BE2C (cell line): Measurements from ENCODE around the gene COLGALT1.

Experiments
- DNase-seq: peaks from one replicate; pipeline ENCODE4 v3.0.0-alpha.2; 2020
- H3K27me3 ChIP-seq: fragments of 250-450 bp; sonication (Bioruptor Pico); 2 replicates; pipeline ENCODE4 v1.5.1; 2020; ENCODE audit warnings: mild to moderate bottlenecking
- H3K36me3 ChIP-seq: fragments of 250-450 bp; sonication (Bioruptor Pico); 2 replicates; pipeline ENCODE4 v1.5.1; 2020; ENCODE audit warnings: mild to moderate bottlenecking
- H3K4me1 ChIP-seq: fragments of 250-450 bp; sonication (Bioruptor Pico); 2 replicates; pipeline ENCODE4 v1.5.1; 2020
- H3K4me3 ChIP-seq: 2 replicates; pipeline ENCODE4 v1.5.1; 2011; ENCODE audit warnings: low read depth, low read length
- H3K9me3 ChIP-seq: fragments of 250-450 bp; sonication (Bioruptor Pico); 2 replicates; pipeline ENCODE4 v1.5.1; 2020
- TF ChIP-seq, protein P1 (sequence below): IDR thresholded peaks from 2 replicates; pipeline ENCODE4 v1.5.1; 2012; ENCODE audit warnings: mild to moderate bottlenecking, low read depth, low read length

Gene COLGALT1

DNA sequence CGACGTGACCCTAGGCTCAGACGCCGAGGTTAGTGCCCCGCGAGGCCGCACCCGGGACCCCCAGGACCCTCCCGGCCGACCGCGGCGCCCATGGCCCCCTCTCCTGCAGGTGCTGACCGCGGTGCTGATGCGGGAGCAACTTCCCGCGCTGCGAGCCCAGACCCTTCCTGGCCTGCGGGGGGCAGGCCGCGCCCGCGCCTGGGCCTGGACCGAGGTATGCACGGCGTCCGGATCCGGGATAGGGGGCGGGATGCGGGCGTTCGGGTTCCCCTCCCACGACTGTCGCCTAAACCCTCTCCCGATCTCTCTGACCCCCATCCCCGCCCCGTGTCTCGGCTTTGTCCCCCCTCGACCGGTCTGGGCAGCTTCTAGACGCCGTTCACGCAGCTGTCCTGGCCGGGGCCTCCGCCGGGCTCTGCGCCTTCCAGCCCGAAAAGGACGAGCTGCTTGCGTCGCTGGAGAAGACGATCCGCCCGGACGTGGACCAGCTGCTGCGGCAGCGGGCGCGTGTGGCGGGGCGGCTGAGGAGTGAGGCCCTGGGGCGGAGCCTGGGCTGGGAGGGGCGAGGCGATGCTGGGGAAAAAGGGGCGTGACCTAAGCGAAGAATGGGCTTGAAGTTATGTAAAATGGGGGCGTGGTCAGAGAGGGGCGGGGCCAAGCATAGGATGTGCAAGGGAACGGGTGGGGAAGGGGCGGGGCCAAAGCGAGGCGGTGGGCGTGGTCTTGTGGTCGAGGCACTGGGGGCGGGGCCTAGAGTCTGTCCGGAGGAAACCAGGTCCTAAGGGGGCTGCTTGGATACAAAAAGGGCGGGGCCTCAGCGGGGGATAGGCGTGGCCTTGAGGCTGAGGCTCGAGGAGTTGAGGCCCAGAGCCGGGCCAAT, 16.0 kb upstream of the COLGALT1 start:
- peak overlapping the region; percentile 58 for H3K4me3 ChIP-seq
- peaks cover 5% of the 10 kb centered on the region for H3K9me3 ChIP-seq
- H3K27me3 ChIP-seq: peaks cover 7% of the 10 kb centered on the region
- peaks cover 3% of the 10 kb centered on the region; the same call in 1 of the 2 replicates for H3K4me1 ChIP-seq
- TF ChIP-seq, protein P1, sequence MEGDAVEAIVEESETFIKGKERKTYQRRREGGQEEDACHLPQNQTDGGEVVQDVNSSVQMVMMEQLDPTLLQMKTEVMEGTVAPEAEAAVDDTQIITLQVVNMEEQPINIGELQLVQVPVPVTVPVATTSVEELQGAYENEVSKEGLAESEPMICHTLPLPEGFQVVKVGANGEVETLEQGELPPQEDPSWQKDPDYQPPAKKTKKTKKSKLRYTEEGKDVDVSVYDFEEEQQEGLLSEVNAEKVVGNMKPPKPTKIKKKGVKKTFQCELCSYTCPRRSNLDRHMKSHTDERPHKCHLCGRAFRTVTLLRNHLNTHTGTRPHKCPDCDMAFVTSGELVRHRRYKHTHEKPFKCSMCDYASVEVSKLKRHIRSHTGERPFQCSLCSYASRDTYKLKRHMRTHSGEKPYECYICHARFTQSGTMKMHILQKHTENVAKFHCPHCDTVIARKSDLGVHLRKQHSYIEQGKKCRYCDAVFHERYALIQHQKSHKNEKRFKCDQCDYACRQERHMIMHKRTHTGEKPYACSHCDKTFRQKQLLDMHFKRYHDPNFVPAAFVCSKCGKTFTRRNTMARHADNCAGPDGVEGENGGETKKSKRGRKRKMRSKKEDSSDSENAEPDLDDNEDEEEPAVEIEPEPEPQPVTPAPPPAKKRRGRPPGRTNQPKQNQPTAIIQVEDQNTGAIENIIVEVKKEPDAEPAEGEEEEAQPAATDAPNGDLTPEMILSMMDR: no peak
- no peaks in the 10 kb centered on the region; the same call in 1 of the 2 replicates for H3K36me3 ChIP-seq
- DNase-seq: peak; percentile 100

GRCh38 chr19:17540174-17540573, 15.3 kb upstream of the COLGALT1 start:
- peaks cover 7% of the 10 kb centered on the region for H3K27me3 ChIP-seq
- peaks cover 3% of the 10 kb centered on the region; the same call in 1 of the 2 replicates for H3K4me1 ChIP-seq
- no peaks in the 10 kb centered on the region; the same call in 1 of the 2 replicates for H3K36me3 ChIP-seq
- H3K4me3 ChIP-seq: no peak overlapping the region
- DNase-seq: no peak
- TF ChIP-seq, protein P1: no peak
- H3K9me3 ChIP-seq: peaks cover 5% of the 10 kb centered on the region

DNA sequence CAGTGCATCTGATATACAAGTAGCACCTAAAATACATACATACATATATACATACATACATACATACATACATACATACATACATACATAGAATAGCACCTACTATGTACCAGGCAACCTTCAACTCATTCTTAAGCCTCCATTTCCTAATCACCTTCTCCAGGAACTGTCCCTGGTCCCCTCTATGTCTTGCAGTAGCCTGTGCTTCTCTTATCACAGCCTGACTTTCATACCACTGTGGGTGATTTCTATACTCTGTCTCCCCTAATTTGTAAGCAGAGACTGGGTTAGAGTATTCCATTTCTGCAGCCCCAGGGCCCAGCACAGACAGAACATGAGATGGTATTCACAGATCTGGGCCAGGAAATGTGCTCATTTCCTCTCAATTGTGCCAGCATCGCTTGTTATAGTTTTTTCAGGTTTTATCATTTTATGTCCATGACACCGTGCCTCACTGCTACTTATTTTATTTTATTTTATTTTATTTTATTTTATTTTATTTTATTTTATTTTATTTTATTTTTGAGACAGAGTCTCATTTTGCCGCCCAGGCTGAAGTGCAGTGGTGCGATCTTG, 14.2 kb upstream of the COLGALT1 start:
- no peaks in the 10 kb centered on the region; the same call in 1 of the 2 replicates for H3K36me3 ChIP-seq
- no peak overlapping the region for H3K4me3 ChIP-seq
- DNase-seq: no peak
- H3K27me3 ChIP-seq: peaks cover 7% of the 10 kb centered on the region
- peaks cover 3% of the 10 kb centered on the region; the same call in 1 of the 2 replicates for H3K4me1 ChIP-seq
- H3K9me3 ChIP-seq: peaks cover 5% of the 10 kb centered on the region
- TF ChIP-seq, protein P1: no peak

GRCh38 chr19:17542042-17542441, 13.4 kb upstream of the COLGALT1 start:
- no peaks in the 10 kb centered on the region; the same call in 1 of the 2 replicates for H3K36me3 ChIP-seq
- DNase-seq: no peak
- H3K4me1 ChIP-seq: peaks cover 3% of the 10 kb centered on the region; the same call in 1 of the 2 replicates
- TF ChIP-seq, protein P1: no peak
- H3K27me3 ChIP-seq: peaks cover 7% of the 10 kb centered on the region
- H3K4me3 ChIP-seq: no peak overlapping the region
- H3K9me3 ChIP-seq: peaks cover 5% of the 10 kb centered on the region

- H3K4me1 ChIP-seq: peaks cover 3% of the 10 kb centered on the region; the same call in 1 of the 2 replicates
- H3K27me3 ChIP-seq: peaks cover 7% of the 10 kb centered on the region; the same call in 1 of the 2 replicates
- no peak overlapping the region for H3K4me3 ChIP-seq
- H3K36me3 ChIP-seq: no peaks in the 10 kb centered on the region; the same call in 1 of the 2 replicates
- TF ChIP-seq, protein P1: no peak
- DNase-seq: no peak
- H3K9me3 ChIP-seq: peaks cover 5% of the 10 kb centered on the region
Measured at GRCh38 chr19:17542793-17543582, 12.5 kb upstream of the COLGALT1 start.
